Measurements from ENCODE around the gene OR9A4.

Gene OR9A4

DNA sequence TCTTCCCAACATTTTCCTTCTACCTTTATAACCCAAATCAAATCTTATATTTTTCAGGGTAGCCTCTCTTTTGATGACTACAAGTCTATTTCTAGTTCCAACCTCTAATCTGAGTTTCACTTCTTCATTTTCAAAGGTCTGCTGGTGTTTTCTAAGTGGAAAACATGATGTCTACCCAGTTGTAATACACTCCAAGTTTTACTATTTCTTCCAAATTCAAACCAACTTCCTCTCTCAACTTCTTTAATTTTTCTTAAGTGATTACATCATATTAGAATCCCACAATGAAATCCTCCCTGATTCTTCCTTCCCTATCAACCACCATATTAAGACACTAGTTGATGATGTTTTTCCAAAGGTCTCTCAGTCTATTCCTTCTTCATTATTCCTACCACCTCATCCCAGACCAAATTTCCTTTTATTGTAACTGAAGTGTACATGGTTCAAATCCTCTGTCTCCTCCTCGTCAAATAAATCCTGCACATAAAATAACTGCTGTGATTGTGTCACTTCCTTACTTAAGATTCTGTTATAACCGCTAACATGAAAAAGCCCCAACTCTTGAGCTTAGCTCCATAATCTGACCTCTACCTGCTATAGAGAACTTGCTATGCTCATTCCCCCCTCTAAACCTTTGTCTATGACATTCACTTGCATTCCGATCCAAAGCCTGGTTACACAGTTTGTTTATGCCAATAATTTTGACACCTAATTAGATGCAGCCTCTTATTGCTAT, 44.7 kb downstream of the OR9A4 start:
- no peak for TF ChIP-seq GATA3 (IDR thresholded peaks at IDR 0.05; ENCODE audit: low read depth, low read length)

Data from SH-SY5Y (cell line).